ENCODE measurements around the gene KLHDC4.

GRCh38 chr16:87701505-87701921 lies 64.3 kb downstream of the KLHDC4 start:
- TF ChIP-seq CTCF (IDR thresholded peaks at IDR 0.05): no peak
- no peak for TF ChIP-seq POLR2A (IDR thresholded peaks at IDR 0.05)
